Stimulated activated CD4-positive, alpha-beta T cell treated with anti-CD3 and anti-CD28 coated beads, Interleukin-15, amount 100 ng/mL, for 1 hour (primary cell): ENCODE measurements around the gene AAK1.
"Not testable (repeated sequence)": the region's sequence is repeated elsewhere in the genome, so short reads cannot be mapped to it uniquely, and the experiment has no call there.

Source experiments
- DNase-seq, 2 donors: peaks; one replicate each; pipeline ENCODE4 v3.0.0-alpha.2; 2020; ENCODE audit warnings: low read depth in 1 of 2, low spot score in 1 of 2

AAK1 gene

DNA sequence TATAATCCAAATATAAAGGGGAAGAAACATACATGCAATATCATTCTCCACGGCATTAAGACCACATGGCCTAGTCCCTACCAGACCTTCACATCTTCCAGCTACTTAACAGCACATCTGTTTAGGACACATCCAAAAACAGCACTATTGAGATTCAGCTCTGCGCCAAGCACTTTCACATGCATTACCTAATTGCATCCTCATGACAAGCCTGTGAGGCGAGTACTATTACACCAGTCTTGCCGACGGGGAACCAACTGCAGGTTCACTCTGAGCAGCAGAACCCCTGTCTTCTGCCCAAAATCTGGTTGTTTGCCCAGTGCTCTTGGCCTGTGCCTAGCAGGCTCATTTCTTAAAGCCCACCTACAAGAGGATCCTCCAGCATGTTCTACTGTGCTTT, 66.7 kb downstream of the AAK1 start:
- DNase-seq = no peak

DNA sequence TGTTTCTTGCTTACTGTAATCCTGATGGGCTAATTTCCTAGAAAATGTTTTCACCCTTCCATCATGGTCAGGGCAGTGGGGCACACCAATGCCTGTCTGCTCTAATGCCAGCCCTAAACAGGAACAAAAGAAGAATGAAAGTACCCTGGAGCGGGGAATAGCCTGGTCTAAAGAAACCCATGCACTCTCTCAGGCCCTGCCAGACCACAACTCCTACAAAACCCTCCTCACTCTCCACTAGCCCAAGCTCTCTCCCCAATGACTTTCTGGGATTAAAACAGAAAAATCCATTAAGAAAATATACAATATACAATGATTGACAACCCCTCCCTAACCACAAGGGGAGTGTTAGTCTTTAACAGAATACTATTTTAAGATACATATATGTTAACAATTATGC, 67.6 kb downstream of the AAK1 start:
- no peak for DNase-seq

DNA sequence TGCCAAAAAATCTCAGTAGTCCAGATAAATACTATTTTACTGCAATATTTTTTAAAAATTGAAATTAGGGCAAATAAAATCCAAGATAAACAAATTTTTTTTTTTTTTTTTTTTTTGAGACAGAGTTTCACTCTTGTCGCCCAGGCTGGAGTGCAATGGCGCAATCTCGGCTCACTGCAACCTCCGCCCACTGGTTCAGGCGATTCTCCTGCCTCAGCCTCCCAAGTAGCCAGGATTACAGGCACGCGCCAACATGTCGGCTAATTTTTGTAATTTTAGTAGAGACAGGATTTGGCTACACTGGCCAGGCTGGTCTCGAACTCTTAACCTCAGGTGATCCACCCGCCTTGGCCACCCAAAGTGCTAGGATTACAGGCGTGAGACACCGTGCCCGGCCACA, 68.2 kb downstream of the AAK1 start:
- not testable (repeated sequence) for DNase-seq

DNA sequence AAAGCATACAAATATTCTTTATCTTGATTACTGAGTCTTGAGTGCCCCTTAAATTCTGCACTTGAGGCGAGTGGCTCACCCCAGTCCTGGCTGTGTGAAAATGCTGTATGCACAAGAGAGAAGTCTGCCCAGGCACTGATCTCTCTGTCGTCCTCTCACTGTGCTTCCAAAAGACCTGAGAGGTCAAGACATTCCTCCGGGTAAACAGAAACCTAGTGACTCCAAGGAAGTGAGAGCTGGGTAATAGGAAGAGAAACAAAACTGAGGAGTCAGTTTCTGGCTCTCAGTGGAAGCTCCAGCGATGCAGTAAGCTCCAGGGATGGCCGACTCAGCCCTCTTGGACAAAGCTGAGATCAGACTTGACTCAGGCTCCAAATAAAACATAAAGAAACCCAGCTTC, 70.9 kb downstream of the AAK1 start:
- no peak for DNase-seq

DNA sequence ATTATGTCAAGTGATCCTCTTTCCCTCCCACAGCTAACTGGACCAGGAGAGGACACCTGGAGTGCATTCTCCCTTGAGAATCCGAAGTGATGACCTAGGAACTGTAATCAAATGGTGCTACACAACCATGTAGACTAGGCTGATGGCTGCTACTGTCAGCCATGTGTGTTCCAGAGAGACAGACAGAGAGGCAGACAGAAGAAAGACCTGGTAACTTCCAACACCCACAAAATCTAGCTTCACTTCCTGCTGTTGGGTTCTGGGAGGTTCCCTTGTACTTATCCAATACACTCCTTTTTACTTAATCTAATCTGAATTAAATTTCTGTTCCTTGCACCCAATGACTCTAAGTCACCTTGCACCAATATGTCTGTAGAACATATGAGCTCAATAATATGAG, 72.3 kb downstream of the AAK1 start:
- DNase-seq = no peak

DNA sequence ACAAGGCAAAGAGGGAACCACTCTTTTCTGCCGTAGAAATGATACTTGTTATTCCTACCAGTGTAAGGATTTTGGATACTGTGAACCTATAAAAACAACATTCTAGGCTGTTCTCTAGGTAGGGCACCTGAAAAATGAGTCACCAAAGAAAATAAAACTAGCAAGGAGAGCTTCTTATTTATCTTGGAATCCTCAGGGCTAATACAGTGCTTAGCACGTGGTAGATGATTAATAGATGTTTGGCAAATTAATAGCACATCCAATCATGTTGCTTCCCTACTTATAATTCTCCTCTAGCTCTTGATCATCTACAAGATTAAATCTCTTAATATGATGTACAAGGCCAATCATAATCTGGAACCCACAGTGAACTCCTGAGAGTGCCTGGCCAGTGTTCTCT, 73.1 kb downstream of the AAK1 start:
- no peak for DNase-seq

DNA sequence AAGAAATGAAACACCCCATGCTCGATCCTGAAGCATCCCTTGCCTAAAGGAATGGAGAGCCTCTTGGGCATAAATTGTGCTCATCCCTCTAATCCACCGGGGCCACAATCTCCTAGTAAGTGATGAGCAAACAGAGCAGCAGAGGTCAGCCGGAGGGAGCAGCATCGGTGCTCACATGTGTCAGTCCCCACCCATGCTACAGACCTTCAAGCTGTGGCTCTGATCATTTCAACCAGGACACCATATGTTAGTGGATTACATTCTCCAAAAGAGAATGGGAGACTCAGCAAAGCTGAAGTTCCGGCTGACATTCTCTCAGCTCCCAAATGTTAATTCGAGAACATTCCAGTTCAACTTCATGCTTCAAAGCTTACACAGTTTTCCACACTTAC, 75.6 kb downstream of the AAK1 start:
- DNase-seq = no peak

DNA sequence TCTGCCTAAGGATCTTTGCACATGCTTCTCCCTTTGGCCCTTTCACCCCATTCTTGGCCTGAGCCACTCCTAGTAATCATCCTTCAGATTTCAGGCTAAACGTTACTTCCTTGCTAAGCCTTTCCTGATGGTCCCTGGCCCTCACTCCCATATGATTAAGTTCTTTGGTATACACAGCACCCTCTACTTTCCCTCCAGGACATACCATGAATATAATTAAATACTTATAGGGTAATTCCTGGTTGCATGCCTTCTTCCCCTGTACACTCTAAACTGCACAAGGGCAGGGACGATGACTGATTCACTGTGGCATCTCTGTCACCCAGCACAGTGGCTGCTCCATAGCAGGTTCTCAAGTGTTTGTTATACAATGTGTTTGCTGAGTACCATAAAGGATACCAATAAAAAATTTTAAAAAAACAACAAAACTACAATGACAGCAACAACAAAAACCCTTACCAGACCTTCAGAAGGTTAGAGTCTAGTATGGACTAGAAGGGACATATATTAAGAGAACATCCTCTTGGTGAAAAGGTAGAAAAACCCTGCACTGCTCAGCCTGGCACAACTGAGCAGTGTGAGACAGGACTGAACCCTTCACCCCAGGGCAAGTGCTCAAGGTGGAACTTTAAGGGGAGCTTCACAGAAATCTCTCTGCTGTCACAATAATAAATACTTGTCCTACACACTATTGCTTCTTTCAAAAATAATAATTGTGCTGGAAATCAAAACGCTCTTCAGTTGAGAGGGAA, 76.2 kb downstream of the AAK1 start:
- DNase-seq = no peak

DNA sequence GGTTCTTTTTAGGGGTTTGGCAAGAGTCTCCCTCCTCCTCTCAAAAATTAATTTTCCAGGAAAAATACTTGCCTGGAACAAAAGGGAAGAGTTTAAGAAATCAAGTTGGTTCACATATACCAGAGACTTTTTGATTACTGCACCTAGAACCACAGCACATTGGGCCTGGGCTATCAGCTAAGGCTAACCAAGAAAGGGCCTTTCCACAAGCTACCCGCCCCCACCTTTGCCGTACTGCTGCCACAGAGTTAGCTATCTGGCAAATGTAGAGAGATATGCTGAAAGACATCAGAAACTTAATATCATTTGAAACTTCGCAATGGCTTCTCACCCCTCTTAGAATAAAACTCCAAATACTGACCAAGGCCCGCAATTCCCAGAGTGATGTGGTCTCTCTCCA, 76.9 kb downstream of the AAK1 start:
- no peak for DNase-seq

DNA sequence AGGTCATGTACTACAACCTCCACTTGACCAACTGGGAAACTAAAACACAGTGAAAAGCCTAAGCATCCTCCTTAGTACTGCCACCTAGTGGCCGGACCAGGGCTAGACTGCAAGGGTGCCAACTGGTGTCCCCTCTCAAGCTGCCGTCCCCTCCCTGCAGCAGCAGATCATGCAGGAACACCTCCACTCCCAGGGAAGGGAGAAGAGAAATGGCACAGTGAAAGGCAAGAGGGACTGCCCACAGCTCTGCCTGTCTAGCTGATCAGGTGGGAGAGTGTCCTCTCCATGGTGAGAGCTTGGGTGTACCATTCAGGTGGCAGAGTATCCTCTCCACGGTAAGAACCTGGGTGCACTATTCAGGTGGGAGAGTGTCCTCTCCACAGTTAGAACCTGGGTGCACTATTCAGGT, 78.1 kb downstream of the AAK1 start:
- DNase-seq = peak; percentile 42

DNA sequence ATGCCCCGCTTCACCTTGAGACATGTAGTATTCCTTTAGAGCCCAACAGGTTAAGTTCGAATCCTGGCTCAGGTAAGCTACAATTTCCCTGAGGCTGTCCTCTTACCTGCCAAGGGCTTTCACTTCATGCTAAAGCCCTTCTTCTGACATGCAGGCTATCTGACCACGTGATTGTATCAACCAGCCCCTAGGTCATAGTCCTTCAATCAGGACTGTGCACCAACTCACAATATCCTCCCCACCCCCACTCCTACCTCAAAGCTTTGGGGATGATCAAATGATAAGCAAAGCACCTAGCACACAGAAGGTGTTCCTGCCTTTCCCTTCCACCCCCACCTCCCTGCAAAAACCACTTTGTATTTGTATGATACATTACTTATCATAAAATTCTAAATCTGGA, 78.9 kb downstream of the AAK1 start:
- no peak for DNase-seq

DNA sequence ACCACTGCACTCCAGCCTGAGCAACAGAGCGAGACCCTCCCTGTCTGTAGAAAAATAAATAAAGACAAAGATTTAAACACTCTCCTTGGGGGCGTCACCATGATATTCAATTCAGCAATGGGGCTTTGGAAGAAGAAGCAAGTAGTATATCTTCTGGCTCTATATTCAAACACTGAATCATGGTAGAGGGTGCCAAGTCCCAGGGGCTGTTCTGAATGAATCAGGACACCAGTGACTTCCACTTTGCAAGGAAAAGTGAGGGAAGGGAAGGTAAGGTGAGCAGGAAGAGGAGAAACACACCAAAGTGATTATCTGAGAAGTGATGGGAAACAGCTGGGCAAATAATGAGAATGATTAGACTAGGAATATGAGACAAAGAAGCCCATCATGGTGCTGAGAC, 80.5 kb downstream of the AAK1 start:
- no peak for DNase-seq

DNA sequence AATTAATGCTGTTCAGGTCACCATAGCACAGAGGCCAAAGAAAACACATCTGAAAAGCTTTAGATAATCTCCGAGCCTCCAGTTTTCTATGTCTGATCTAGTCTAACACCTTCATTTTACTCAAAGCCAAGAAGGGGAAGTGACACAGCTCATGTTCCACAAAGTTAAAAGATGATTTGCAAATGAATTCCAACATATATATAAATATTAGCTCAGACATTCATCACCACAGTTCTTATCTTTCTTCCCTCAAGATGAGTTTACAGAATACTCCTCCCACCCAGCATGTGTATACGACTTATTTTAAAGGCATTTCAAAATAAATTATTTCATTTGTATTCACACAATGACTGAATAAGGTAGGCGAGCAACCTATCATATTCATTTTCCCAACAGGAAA, 82.4 kb downstream of the AAK1 start:
- no peak for DNase-seq

DNA sequence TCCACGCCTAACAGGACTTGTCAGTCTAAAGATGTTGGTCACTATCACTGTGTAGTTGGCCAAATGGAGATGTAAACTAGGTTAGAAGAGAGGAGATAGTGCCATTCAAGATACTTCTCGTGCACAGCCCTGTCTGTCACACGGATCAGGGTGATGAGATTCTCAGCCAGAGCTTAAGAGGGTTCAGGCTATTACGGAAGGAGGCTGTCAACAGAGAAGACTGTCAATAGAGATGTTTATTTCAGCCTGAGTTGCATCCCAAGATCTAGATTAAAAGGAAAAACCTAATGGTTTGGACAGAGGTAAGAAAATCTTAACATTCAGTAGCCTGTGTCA, 83.4 kb downstream of the AAK1 start:
- no peak for DNase-seq

DNA sequence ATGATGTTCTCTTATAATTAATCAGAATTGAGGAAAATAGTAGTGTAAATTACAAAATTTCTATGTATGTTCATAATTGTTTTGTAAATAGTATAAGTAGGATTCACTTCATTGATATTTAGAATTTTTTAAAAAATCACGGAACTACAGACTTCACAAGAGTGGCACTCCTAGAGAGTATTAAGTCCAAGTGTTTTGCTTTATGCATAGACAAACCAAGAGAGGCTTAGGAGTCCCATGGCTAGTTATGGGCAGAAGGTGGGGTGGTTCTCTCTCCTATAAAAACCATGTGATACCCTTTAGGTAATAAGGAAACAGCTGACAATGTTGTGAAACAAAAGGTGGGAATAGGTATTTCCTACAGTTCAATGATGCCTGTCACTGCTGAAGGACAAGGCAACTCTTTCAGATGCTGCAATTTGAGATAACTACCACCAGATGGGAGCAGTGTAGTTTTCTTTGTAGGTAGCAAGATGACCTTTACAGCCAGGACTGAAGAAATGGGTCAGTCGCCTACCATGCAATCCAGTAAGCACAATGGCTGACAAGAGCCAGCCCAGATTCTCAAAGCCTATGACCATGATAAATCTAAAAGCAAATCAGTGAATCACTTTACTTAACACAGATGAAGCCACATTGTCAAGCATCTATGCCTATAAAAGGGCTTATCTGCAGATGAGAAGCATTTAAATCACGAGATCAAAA, 83.9 kb downstream of the AAK1 start:
- DNase-seq = no peak

DNA sequence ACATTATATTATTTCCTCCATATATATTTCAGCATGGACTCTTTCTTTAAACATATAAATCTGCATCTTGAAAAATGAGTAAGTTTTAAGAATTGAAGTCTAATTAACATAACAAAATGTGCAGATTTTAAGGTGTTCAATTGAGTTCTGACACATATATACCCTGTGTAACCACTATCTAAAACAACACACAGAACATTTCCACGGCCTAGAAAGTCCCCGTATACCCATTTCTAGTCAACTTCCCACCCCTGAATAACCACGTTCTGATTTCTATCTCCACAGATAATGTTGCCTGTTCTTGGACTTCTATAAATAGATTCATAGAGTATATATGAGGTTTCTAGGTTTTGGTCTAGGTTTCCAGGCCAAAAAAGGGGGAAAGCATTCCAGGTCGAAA, 87.5 kb downstream of the AAK1 start:
- DNase-seq = no peak

DNA sequence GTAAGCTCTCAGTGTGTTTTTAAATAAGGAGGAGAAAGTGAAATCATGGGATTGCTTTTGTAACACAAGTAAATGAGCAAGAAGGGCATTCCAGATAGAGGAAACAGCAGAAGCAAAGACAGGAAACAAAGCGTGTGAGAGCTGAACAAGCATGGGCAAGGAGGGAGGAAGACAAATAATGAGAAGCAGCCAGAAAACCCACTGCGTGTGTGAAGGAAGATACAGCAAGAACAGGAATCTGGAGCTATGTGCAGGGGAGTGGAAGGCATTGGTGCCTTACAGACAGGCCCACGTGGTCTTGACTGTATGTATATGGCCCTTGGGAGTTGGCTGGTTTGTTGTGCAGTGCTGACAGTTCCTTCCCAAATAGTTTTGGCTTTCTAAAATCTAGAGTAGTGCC, 88.6 kb downstream of the AAK1 start:
- no peak for DNase-seq

DNA sequence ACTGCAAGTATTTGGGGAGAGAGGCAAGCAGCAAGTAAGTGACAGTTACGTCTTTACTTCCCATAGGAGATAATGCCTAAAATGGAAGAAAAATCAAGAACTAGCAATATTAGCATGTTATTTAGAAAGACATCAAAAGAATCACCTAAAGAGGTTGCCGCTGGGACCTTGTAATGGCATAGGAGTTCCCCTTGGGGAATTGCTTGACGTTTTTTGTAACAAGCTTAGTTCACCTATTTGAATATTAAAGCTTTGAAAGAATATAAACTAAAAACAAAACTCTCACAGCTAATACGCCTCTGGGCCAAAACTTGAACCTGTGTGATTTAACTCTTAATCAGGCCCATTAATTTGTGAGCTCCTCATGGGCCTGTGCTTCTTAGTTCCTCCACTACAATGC, 89.0 kb downstream of the AAK1 start:
- no peak for DNase-seq

DNA sequence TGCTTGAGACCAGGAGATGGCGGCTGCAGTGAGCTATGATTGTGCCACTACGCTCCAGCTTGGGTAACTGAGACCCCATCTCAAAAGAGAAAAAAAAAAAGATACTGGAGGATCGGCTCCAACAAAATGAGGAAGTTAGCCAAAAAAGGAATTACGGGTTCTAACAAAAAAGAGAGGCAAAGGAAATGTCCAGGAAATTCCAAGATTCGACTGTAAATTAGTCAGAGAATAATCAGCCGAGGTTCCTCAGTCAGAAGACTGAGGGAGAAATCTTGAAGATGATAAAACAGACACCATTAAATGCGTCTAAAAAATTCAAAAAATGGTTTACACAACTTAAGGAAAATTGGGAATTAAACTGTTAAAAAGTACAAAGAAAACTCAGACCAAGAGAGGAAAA, 89.5 kb downstream of the AAK1 start:
- no peak for DNase-seq

DNA sequence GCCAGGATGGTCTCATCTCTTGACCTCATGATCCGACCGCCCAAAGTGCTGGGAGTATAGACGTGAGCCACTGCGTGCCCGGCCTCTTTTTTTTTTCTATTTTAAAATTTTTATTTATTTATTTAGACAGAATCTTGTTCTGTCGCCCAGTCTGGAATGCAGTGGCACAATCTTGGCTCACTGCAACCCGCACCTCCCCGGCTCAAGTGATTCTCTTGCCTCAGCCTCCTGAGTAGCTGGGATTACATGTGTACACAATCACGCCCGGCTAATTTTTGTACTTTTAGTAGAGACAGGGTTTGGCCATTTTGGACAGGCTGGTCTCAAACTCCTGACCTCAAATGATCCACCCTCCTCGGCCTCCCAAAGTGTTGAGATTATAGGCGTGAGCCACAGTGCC, 93.0 kb downstream of the AAK1 start:
- not testable (repeated sequence) for DNase-seq

DNA sequence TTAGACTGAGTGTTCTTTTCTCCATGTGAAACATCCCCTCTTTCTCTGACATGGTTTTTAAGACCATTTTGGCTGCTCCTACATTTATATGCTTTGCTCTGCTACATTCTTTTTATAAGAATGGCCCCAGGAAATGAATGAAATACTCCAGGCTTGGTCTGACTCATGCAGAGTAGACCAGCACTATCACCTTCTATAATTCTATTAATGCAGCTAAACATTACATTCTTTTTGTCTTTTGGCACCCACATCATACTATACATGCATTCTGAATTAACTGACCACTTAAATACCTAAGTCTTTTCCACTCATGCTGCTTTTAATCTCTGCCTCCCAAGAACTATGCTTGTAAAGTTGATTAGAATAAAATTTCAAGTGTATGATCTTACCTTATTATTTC, 94.1 kb downstream of the AAK1 start:
- no peak for DNase-seq

DNA sequence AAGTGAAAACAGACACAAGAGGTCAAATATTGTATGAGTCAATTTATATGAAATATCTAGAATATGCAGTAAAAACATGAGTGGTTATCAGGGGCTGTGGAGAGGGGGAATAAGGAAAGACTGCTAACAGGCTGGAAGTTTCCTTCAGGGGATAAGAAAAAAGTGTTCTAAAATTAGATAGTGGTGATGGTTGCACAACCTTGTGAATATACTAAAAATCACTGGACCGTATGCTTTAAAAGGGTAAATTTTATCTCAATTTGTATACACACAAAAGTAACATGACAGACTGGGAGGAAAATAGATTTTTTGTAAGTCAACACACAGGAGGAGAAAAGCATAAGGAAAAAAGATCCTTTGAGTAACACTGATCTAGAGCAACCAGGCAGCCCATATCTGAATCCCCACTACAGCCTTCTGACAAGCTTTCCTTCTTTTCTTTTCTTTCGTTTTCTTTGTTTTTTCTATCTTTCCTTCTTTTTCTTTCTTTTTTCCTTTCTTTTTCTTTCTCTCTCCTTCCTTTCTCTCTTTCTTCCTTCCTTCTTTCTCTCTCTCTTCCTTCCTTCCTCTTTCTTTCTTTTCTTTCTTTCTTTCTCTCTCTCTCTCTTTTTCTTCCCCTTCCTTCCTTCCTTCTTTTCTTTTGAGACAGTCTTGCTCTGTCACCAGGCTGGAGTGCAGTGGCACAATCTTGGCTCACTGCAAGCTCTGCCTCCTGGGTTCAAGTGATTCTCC, 95.4 kb downstream of the AAK1 start:
- no peak for DNase-seq

DNA sequence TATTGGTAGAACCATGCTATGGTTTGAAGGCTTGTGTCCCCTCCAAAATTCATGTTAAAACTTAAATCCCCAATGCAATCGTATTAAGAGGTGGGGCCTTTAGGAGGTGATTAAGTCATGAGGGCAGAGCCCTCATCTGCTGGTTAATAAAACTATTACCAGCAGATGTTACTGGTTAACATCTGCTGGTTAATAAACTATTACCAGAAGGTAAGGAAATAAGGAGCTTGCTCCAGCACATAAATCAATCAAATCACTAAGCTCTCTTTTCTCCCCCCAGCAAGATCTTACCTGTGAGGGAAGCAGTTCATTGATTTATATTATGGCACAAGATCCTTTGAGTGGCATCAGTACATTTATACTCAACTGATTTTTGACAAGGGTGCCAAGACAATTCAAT, 96.9 kb downstream of the AAK1 start:
- no peak for DNase-seq
